ENCODE measurements around the gene DGCR2.
"Not testable (repeated sequence)": the region's sequence is repeated elsewhere in the genome, so short reads cannot be mapped to it uniquely, and the experiment has no call there.

DGCR2 gene

DNA sequence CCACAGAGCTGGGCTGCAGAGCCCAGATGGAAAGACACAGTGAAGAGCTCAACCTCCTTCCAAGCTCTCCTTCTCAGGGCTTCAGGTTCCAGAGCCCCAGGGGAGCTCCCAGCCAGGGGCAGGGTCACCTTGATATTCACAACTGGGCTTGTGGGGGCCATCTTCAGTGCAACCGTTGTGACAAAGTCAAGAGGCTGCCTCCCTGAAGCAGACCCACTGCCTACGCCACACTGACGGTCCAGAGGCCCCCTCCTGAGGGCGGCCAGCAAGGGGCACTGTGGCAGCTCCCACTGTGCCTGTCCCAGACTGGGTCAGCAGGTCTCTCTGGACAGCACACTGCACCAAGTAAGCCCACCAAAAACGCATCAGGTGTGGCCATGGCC, 84.1 kb downstream of the DGCR2 start:
- no peak for DNase-seq

- no peak for DNase-seq
Measured at GRCh38 chr22:19037282-19038163, 84.7 kb downstream of the DGCR2 start.

DNA sequence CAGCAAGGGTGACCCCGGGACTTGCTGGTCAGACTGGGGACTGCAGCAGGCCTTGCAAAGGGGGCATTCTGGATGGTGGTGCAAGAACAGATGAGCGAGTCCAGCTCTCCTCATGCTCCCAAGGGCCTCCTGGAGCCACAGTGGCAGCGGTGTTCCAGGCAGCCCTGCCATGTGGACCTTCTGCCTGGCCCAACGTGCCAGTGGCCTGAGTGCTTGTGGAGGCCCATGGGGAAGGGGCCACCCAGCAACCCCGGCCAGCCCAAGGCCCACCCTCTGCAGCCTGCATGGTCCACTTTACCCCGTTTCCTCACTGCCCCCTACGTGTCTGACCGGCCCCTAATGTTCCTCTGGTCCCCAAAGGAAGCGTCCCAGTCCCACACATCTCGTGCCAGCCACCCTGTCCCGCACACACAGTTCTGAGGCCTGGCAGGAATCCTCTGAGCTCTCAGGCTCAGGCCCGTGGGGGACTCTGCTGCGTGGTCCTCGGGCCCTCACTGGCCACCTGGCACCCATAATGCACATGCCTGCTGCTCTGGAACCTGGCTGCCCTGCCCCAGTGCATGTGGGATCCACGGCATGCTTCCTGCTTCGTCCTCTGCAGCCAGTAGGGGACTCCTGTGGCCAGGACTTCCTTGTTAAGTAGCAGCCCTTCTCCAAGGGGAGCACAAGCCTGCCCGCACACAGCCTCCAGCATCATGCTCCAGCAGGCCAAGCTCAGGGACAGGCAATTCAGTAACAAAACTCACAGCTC, 85.5 kb downstream of the DGCR2 start:
- no peak for DNase-seq

DNA sequence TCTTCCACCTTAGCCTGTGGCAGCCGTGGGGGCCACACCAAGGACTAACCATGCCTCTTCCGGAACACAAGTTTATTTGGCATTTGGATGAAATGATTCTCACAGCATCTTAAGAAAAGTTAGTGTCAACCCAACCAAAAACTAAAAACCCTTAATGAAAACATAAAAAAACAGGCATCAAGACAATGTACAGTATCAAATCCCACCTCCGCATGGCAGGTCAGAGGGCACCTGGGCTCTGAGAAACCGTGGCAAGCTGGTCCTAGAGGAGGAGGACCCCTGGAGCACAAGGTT, 86.0 kb downstream of the DGCR2 start:
- no peak for DNase-seq

DNA sequence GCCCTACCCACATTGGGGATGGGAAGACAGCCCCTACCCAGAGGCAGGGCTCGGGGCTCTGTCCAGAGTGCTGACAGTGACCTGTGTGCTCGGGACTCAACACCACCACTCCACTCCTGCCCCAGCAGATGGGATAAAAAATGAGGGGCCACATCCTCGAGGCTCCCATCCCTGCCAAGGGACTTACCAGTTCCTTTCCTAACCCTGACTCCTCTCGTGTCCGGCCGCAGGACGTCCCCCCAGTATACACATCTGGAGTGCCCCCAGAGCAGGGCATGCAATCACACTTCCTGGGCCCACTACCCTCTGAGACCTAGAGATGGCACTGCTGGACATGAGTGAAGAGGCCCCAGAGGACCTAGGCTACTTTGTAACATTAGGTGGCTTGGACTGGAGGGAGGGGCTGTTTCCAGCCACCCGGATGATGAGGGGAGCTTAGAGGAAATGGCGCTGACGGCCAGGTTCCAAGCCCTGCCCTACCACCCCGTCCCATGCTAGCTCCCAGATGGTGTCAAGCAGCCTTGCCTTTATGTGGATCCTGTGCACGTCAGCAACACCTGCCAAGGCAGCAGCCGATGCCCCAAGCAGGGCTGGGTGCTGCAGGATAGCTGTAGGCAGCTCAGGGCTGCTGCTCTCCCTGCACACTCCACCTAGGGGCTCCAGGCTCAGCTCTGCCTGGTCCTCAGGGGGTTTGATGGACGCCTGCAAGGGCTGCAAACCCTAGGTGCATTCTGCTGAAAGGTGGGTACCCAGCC, 86.6 kb downstream of the DGCR2 start:
- peak; percentile 31 for DNase-seq

- not testable (repeated sequence) for DNase-seq
Measured at GRCh38 chr22:19035126-19035473, 87.1 kb downstream of the DGCR2 start.

GRCh38 chr22:19034724-19035120, 87.5 kb downstream of the DGCR2 start:
- not testable (repeated sequence) for DNase-seq

DNA sequence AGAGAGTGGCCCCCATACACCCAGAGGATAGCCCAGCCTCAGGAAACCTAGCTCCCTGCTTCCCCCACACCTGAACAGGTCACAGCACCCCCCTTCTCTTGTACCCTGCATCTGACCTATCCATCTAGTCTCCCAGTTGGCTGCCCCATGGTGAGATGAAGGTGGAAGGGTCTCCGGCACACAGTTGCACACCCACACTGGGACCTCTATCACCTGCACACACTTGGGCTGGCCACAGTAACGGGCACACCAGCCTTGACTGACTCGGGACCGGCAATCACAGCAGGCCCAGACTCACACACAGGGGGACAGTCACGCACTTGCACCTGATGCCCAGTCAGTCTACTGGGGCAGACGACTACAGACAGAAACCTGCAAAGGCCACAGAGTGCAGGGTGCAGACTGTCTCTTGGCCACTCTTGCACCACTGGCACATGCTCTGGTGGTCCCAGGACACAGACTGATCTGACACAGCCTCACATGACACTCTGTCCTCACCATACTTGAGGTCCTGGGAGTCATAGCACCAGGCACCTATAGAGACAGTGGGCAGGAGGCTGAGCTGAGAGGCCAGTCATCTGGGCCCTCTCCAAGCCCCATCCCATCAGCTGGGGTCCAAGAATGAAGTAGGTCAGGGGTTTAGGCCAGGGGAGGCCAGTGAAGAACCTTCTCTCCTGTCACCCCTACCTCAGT, 88.0 kb downstream of the DGCR2 start:
- DNase-seq: not testable (repeated sequence)

GRCh38 chr22:19033568-19033905, 88.7 kb downstream of the DGCR2 start:
- DNase-seq: not testable (repeated sequence)

GRCh38 chr22:19032898-19033567, 89.2 kb downstream of the DGCR2 start:
- not testable (repeated sequence) for DNase-seq

- DNase-seq: not testable (repeated sequence)
Measured at GRCh38 chr22:19032156-19032785, 89.9 kb downstream of the DGCR2 start.

DNA sequence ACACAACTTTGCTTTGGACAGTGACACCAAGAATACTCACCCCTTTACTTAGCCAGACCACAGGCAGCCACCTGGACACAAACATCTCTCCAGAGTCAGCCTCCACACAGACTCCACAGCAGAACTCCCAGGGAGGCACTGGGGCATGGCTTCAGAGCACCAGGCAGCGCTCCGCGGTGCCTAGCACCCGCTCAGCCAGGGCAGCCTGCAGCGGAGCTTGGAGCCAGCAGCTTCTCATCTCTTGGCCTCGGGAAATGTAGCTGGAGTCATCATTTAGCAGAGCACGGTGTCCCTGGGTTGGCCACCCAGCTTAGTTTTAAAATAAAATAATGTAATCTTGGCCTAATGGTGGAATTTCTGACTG, 91.3 kb downstream of the DGCR2 start:
- not testable (repeated sequence) for DNase-seq

DNA sequence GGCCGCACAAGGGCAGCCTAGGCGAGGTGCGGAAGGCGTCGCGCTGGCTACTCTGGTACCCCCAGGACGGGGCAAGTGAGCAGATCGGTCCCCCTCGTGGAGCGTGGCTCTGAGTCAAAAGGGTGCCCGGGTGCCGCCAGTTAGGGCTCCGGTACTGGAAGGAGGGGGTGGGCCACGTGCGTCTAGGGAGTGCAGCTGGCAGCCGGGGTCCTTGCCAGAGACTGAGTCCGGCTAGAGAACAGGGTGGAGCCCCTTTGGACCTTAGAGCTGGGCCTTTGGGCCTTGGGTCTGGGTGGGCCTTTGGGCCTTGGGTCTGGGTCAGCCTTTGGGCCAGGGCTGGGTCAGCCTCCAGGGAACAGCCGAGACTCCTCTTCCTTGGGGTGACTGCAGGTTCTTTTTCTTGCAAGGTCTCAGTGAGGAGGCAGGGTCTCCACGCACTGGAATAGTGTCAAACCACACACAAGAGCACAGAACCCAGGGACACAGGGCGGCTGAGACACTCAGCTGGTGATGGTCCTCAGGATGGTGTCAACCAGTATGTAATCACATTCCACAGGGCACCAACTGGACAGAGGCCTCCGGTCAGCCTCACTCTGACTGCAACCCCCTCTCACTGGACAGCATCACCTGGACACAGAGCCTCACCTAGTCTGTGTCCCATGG, 91.9 kb downstream of the DGCR2 start:
- DNase-seq: not testable (repeated sequence)

DNA sequence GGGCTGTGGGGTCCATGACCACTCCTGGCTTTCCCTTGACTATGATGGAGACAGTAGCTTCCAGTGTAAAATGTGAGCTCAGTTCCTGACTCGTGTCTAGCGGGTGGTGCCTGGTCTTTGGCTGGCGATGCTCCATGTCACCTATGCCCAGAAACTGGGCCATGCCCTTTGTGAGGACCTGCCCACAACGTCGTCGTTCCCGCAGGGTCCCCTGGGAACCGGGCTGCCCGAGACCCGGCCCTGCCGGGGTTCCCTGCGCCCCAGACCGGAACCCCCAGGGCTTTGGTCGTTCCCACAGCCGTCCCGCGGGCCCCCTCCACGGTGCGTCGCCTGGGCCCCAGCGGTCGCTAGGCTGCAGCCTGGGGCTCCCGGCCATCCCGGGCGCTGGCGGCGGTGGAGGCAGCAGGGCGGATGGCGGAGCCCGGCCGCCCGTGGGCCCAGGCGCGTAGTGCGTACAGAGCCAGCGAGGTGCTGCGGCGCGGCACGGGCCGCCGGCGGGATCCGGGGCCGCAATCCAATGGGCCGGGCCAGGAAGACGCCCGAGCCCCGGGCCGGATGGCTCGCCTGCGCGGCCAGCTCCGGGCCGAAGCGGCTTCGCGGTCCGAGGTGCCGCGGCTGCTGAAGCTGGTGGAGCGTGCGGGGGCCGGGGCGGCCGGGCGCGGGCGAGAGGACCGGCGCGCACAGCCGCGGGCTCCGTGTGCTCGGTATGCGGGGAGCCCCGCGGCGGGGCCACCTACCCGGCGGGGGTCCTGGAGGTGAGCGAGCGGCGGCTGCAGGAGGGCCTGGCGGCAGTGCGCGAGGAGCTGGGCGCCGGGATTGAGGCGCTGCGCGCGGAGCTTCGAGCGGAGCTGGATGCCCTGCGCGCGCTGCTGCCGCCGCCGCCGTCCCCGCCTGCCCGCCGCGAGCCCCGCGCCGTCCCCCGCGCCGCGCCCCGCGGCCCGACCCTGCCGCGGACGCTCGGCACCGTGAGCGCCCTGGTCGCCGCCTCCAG, 92.8 kb downstream of the DGCR2 start:
- DNase-seq: not testable (repeated sequence)

GRCh38 chr22:19028060-19028455, 94.2 kb downstream of the DGCR2 start:
- DNase-seq: not testable (repeated sequence)

DNA sequence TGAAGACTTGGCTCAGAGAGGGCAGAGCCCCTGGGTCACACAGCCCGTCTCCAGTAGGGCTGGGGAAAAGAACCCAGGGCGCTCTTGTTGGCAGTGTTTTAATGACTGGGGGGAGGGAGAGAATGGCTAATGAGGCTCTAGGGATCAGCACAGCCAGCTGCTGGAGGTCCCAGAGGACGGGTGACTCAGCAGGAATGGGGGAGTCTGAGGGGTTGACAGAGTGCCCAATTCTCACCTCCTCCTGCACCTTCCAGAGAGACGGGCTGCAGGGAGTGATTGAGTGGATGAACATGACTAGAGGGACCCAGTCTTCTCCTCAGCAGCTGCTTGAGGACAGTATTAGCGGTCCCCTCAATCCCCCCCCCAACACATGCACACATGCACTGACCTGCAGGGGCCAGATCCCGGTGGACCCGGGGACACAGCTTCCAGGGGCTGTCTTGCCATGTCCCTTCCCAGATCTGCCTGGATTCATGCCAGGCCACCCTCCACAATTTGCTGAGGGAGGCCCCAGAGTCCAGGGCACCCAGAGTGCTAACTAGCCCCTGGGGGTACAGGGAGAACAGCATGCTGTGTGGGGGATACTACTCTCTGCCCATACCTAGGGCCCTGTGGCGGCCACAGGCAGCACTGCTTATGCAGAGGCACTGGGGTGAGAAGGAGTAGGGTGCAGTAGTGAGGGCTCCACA, 94.7 kb downstream of the DGCR2 start:
- DNase-seq: peak; percentile 55

DNA sequence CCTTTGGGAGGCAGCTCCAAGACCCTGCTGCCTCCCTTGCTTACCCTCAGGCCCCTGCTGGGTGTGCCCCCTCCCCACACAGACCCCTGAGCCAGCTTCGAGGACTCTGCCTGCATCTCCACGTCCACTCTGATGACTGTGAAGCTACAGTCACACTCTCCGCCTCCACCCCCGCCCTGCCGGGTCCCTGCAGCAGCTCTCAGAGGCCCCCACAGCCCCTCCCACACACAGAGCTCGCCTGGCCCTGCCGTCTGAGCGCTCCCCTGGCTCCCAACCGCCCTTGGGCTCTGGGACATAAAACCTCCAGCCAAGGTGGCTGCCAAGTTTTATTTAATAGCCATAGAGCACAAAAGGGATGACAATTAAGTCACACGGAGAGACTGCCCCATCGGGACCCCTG, 96.1 kb downstream of the DGCR2 start:
- not testable (repeated sequence) for DNase-seq

- DNase-seq: not testable (repeated sequence)
Measured at GRCh38 chr22:19024956-19025489, 97.2 kb downstream of the DGCR2 start.

DNA sequence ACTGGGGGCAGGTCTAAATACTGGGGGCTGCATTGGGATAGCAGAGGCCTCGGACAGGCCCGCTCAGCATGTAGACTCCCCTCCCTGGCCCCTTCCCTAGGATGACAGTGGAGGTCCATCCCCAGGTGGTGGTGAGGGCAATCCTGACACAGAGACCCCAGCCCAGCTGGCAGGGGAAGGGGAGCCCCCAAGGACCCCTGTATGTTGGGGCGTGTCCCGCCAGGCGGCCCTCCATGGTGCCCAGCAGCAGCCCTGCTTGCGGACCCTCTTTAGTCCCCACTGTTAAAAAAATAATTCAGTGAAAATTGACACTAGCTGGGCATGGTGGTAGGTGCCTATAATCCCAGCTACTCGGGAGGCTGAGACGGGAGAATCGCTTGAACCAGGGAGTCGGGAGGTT, 98.3 kb downstream of the DGCR2 start:
- not testable (repeated sequence) for DNase-seq

Data from NCI-H1436 treated with DMSO at 0.1 percent for 48 hours (cell line).